Measurements from ENCODE around the gene CCDC149. TPM values are rescaled to one million over a fixed set of nuclear protein-coding genes. Genes with fewer than 3 reads are reported as not detected.

The CCDC149 gene
- total RNA-seq, 1 experiment from 2014 or later, result 9.8 TPM

DNA sequence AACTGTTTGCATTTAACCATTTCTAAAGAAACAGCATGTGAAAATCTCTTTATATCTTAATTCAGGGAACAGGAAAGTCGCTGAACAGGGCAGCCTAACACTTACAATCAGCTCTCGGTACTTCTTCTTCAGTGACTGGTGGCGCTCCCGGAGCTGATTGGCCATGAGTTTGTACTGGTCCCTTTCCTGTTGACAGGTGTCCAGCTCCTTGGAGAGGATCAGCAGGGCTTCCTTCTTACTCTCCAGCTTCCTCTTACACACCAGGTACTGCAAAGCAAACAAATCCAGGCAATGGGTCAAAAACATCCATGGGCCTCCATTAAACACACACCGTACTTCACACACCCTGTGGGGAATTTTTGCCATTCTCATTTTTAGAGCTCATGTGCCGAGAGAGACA, 36.4 kb downstream of the CCDC149 start:
- no peaks in the 10 kb centered on the region for H3K79me2 ChIP-seq (ENCODE audit: low read depth)
- H3K27me3 ChIP-seq (ENCODE audit: insufficient read depth, low read depth), result no peaks in the 10 kb centered on the region
- no peak overlapping the region for H3K27ac ChIP-seq
- CTCF ChIA-PET, result no interaction called here
- no peaks in the 10 kb centered on the region for H4K20me1 ChIP-seq (ENCODE audit: insufficient read depth)
- H3K4me2 ChIP-seq, result no peak overlapping the region
- no peaks in the 10 kb centered on the region for H3K9me3 ChIP-seq (ENCODE audit: insufficient read depth, low read depth)
- intact Hi-C loops (cut with micrococcal nuclease; ENCODE audit: unreplicated experiment), result no loop called here
- H3K9me2 ChIP-seq (ENCODE audit: insufficient read depth), result no peaks in the 10 kb centered on the region
- no peaks in the 10 kb centered on the region for H3K4me1 ChIP-seq (replicated peaks; ENCODE audit: insufficient read depth)
- no TSS peak for BruUV-seq (replicated peaks)
- DNase-seq, result no peak
- no peaks in the 10 kb centered on the region for H3K36me3 ChIP-seq (ENCODE audit: low read depth)
- no peaks in the 10 kb centered on the region for H3F3A ChIP-seq (ENCODE audit: insufficient read depth, low read depth)
- TF ChIP-seq, protein P1, sequence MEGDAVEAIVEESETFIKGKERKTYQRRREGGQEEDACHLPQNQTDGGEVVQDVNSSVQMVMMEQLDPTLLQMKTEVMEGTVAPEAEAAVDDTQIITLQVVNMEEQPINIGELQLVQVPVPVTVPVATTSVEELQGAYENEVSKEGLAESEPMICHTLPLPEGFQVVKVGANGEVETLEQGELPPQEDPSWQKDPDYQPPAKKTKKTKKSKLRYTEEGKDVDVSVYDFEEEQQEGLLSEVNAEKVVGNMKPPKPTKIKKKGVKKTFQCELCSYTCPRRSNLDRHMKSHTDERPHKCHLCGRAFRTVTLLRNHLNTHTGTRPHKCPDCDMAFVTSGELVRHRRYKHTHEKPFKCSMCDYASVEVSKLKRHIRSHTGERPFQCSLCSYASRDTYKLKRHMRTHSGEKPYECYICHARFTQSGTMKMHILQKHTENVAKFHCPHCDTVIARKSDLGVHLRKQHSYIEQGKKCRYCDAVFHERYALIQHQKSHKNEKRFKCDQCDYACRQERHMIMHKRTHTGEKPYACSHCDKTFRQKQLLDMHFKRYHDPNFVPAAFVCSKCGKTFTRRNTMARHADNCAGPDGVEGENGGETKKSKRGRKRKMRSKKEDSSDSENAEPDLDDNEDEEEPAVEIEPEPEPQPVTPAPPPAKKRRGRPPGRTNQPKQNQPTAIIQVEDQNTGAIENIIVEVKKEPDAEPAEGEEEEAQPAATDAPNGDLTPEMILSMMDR (conservative IDR thresholded peaks at IDR 0.05), result no peak
- TF ChIP-seq EZH2 (IDR thresholded peaks at IDR 0.05; ENCODE audit: low read depth), result no peak
- H3K4me3 ChIP-seq, result no peak overlapping the region
- POLR2A ChIA-PET (ENCODE audit: unreplicated experiment), result no interaction called here
- H2AFZ ChIP-seq, result no peak overlapping the region

DNA sequence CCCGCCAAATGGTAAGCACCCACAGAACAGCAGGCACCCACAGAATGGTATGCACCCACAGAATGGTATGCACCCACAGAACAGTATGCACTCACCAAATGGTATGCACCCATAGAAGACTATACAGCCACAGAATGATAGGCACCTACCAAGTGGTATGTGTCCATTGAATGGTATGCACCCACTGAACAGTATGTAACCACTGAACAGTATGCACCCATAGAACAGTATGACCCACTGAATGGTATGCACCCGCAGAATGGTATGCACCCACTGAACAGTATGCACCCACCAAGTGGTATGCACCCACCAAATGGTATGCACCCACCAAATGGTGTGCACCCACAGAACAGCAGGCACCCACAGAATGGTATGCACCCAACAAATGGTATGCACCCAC, 40.1 kb downstream of the CCDC149 start:
- no peak for DNase-seq
- Histone ChIP-seq H4K20me1 (ENCODE audit: insufficient read depth) (no peaks in the 10 kb centered on the region), H3K79me2 (ENCODE audit: low read depth) (no peaks in the 10 kb centered on the region), H3K4me1 (replicated peaks; ENCODE audit: insufficient read depth) (no peaks in the 10 kb centered on the region), H3K27ac (no peak overlapping the region), H3F3A (ENCODE audit: insufficient read depth, low read depth) (no peaks in the 10 kb centered on the region), H3K9me3 (ENCODE audit: insufficient read depth, low read depth) (no peaks in the 10 kb centered on the region), H3K4me3 (no peak overlapping the region), H2AFZ (no peak overlapping the region), H3K36me3 (ENCODE audit: low read depth) (no peaks in the 10 kb centered on the region), H3K4me2 (no peak overlapping the region), H3K27me3 (ENCODE audit: insufficient read depth, low read depth) (no peaks in the 10 kb centered on the region), H3K9me2 (ENCODE audit: insufficient read depth) (no peaks in the 10 kb centered on the region)
- ChIA-PET CTCF (no interaction called here), POLR2A (ENCODE audit: unreplicated experiment) (no interaction called here)
- BruUV-seq (replicated peaks), result no TSS peak
- no peak for TF ChIP-seq EZH2 (IDR thresholded peaks at IDR 0.05; ENCODE audit: low read depth)
- TF ChIP-seq, protein P1 (conservative IDR thresholded peaks at IDR 0.05), result no peak
- intact Hi-C loops (cut with micrococcal nuclease; ENCODE audit: unreplicated experiment), result no loop called here

DNA sequence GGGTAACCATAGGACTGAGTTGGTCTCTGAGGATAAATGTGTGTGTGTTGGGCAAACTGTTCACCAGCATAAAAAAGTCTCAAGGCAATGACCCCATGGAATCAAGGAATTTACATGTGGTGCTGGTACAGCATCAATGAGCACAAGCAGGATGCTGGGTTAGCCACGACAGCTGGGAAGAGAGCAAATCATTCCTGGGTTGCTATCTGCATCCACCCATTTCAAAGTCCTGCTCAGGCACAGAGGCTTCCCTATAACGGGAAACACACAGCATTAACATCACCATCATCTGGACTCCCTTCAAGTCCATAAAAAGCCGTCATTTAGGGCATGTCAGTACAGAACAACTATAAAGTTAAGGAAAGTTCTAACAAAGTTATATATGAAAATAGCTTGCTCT, 41.6 kb downstream of the CCDC149 start:
- Histone ChIP-seq H2AFZ (no peak overlapping the region), H4K20me1 (ENCODE audit: insufficient read depth) (no peaks in the 10 kb centered on the region), H3F3A (ENCODE audit: insufficient read depth, low read depth) (no peaks in the 10 kb centered on the region), H3K4me2 (no peak overlapping the region), H3K9me3 (ENCODE audit: insufficient read depth, low read depth) (no peaks in the 10 kb centered on the region), H3K36me3 (ENCODE audit: low read depth) (no peaks in the 10 kb centered on the region), H3K4me3 (no peak overlapping the region), H3K79me2 (ENCODE audit: low read depth) (no peaks in the 10 kb centered on the region), H3K4me1 (replicated peaks; ENCODE audit: insufficient read depth) (no peaks in the 10 kb centered on the region), H3K9me2 (ENCODE audit: insufficient read depth) (no peaks in the 10 kb centered on the region), H3K27ac (no peak overlapping the region), H3K27me3 (ENCODE audit: insufficient read depth, low read depth) (no peaks in the 10 kb centered on the region)
- TF ChIP-seq EZH2 (IDR thresholded peaks at IDR 0.05; ENCODE audit: low read depth), result no peak
- TF ChIP-seq, protein P1 (conservative IDR thresholded peaks at IDR 0.05), result no peak
- POLR2A ChIA-PET (ENCODE audit: unreplicated experiment), result interaction anchor here (0.6 kb wide), 2 partner anchors 165 to 398 kb away, joined by 5 read pairs; no protein-coding TSS in a partner anchor
- CTCF ChIA-PET, result no interaction called here
- BruUV-seq (replicated peaks), result no TSS peak
- no peak for DNase-seq
- intact Hi-C loops (cut with micrococcal nuclease; ENCODE audit: unreplicated experiment), result no loop called here

All from PC-9 (cell line).